K562 (cell line): ENCODE results near the gene MICAL2. TPM values are rescaled to one million over a fixed set of nuclear protein-coding genes. Genes with fewer than 3 reads are reported as not detected.
A peak's percentile ranks its signal among the peaks of the same experiment; 100 is the strongest.

Experiments used
- CBFB ChIP-seq: sonication (generic); formaldehyde crosslinking; IDR thresholded peaks from 2 replicates; pipeline ENCODE4 v1.4.0; 2020; ENCODE audit warnings: mild to moderate bottlenecking, missing genetic modification reagents
- CHD1 ChIP-seq: fragments of 200-600 bp; sonication (generic); IDR thresholded peaks from one replicate; pipeline ENCODE4 v1.6.1; 2012; ENCODE audit warnings: mild to moderate bottlenecking, moderate library complexity, low read length, inconsistent platforms
- FOXJ3 ChIP-seq: sonication (generic); formaldehyde crosslinking; IDR thresholded peaks from 2 replicates; pipeline ENCODE4 v1.4.0; 2020; ENCODE audit warnings: mild to moderate bottlenecking, missing genetic modification reagents
- HNRNPK ChIP-seq: fragments of 200-400 bp; formaldehyde crosslinking; IDR thresholded peaks from one replicate; pipeline ENCODE4 v1.6.1; 2018; ENCODE audit warnings: mild to moderate bottlenecking, low read depth, low read length; ENCODE audit not compliant: poor library complexity, severe bottlenecking
- JUND ChIP-seq, 2 experiments: IDR thresholded peaks; 2 replicates in 1 of 2; 3 replicates in 1 of 2; pipeline ENCODE4 v1.6.1; 2011; ENCODE audit warnings: borderline replicate concordance in 2 of 2, low read depth in 2 of 2, low read length in 2 of 2, improper control_type of control experiment in 1 of 2, missing biosample characterization in 1 of 2, missing genetic modification characterization in 1 of 2, missing genetic modification reagents in 1 of 2
- KLF1 ChIP-seq: fragments of 450-650 bp; IDR thresholded peaks from 2 replicates; pipeline ENCODE4 v1.6.1; 2016; ENCODE audit warnings: missing genetic modification characterization, missing compliant biosample characterization
- MAFF ChIP-seq: IDR thresholded peaks from 2 replicates; pipeline ENCODE4 v1.6.1; 2012; ENCODE audit warnings: low read length, improper control_type of control experiment
- MEIS2 ChIP-seq: fragments of 450-650 bp; IDR thresholded peaks from 2 replicates; pipeline ENCODE4 v1.6.1; 2014; ENCODE audit warnings: mild to moderate bottlenecking; ENCODE audit not compliant: partially characterized antibody
- NFRKB ChIP-seq: fragments of 450-650 bp; IDR thresholded peaks from 2 replicates; pipeline ENCODE4 v1.6.1; 2016; ENCODE audit warnings: low read depth
- NKRF ChIP-seq: fragments of 450-650 bp; IDR thresholded peaks from 2 replicates; pipeline ENCODE4 v1.6.1; 2016; ENCODE audit warnings: borderline replicate concordance
- PML ChIP-seq: IDR thresholded peaks from 2 replicates; pipeline ENCODE4 v1.6.1; 2012; ENCODE audit warnings: low read length, inconsistent platforms
- SNAPC5 ChIP-seq: fragments of 250-450 bp; sonication (Bioruptor Pico); IDR thresholded peaks from 2 replicates; pipeline ENCODE4 v1.8.0; 2021; ENCODE audit warnings: moderate library complexity, mild to moderate bottlenecking, inconsistent platforms
- ZNF76 ChIP-seq: fragments of 250-450 bp; sonication (Bioruptor Pico); IDR thresholded peaks from 2 replicates; pipeline ENCODE4 v1.4.0; 2020; ENCODE audit warnings: mild to moderate bottlenecking, moderate library complexity, borderline replicate concordance
- polyA plus RNA-seq, 8 experiments: library from polyadenylated mRNA; depleted of rRNA in 4 of 8; stranded (reverse) in 5 of 8; unstranded in 3 of 8; fragments of >200 nt; fragmentation: Nextera tagmentation in 2 of 8; fragmentation: Illumina TruSeq in 1 of 8; extraction: Ambion mirVana in 2 of 8; extraction: Trizol in 1 of 8; gene quantifications; 2 replicates each; pipeline versions ENCODE4 v1.2.1 to v1.2.3, GENCODE V29; 2011 to 2014; ENCODE audit warnings: inconsistent platforms in 1 of 8, missing spikeins in 1 of 8
- total RNA-seq, 7 experiments: library from RNA; depleted of rRNA in 6 of 7; stranded (reverse); fragments of >200 nt in 6 of 7; fragmentation: Illumina TruSeq in 2 of 7; extraction: Trizol in 2 of 7; gene quantifications; 2 replicates each; pipeline versions ENCODE4 v1.2.1 to v1.2.3, GENCODE V29; 2011 to 2021; ENCODE audit warnings: low replicate concordance in 1 of 7
- TF ChIP-seq, protein P1 (sequence below): sonication (generic); formaldehyde crosslinking; IDR thresholded peaks from 2 replicates; pipeline ENCODE4 v1.9.0; 2022; ENCODE audit warnings: mild to moderate bottlenecking, missing genetic modification reagents
- TF ChIP-seq, protein P2 (sequence below): fragments of 450-650 bp; IDR thresholded peaks from 2 replicates; pipeline ENCODE4 v1.6.1; 2016

The MICAL2 gene
- total and polyA plus RNA-seq, 9 of the 15 experiments (the other 6 are each of a cell fraction or from before 2014, with no cell fraction given), result 4.7 to 64.2 (median 33.6) TPM

- no peak for TF ChIP-seq CBFB (CRISPR knock-in tag)
- TF ChIP-seq SNAPC5, result no peak
- TF ChIP-seq MAFF, result peak; percentile 14; the same call in 1 of the 2 replicates
- TF ChIP-seq ZNF76 (CRISPR knock-in tag), result no peak
- peak; percentile 35; the same call in 1 of the 2 replicates for TF ChIP-seq JUND (IDR thresholded peaks at IDR 0.05; ENCODE audit: borderline replicate concordance, low read depth, low read length)
- peak; percentile 9; the same call in 2 of the 3 replicates for TF ChIP-seq JUND (tag; IDR thresholded peaks at IDR 0.05; ENCODE audit: borderline replicate concordance, low read depth, low read length)
- TF ChIP-seq CHD1, result no peak
- TF ChIP-seq NFRKB, result no peak
- no peak for TF ChIP-seq FOXJ3 (CRISPR knock-in tag)
- no peak for TF ChIP-seq NKRF
- no peak for TF ChIP-seq MEIS2
- no peak for TF ChIP-seq KLF1 (tag)
- TF ChIP-seq, protein P1, sequence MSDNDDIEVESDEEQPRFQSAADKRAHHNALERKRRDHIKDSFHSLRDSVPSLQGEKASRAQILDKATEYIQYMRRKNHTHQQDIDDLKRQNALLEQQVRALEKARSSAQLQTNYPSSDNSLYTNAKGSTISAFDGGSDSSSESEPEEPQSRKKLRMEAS (CRISPR knock-in tag), result no peak
- TF ChIP-seq, protein P2, sequence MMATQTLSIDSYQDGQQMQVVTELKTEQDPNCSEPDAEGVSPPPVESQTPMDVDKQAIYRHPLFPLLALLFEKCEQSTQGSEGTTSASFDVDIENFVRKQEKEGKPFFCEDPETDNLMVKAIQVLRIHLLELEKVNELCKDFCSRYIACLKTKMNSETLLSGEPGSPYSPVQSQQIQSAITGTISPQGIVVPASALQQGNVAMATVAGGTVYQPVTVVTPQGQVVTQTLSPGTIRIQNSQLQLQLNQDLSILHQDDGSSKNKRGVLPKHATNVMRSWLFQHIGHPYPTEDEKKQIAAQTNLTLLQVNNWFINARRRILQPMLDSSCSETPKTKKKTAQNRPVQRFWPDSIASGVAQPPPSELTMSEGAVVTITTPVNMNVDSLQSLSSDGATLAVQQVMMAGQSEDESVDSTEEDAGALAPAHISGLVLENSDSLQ, result no peak
- no peak for TF ChIP-seq HNRNPK
- peak; percentile 41; the same call in 1 of the 2 replicates for TF ChIP-seq PML
These were observed 15.3 kb downstream of the MICAL2 start (continued) for GRCh38 chr11:12125609-12126149.
